ENCODE results near the gene SYMPK.
A peak's percentile ranks its signal among the peaks of the same experiment; 100 is the strongest.

The SYMPK gene

GRCh38 chr19:45862564-45863334 is at the start of gene SYMPK:
Gene SYMPK (minus strand): TSS chr19:45863147. CDS start chr19:45854495, 8,652 bp downstream.
- H3K4me3 ChIP-seq (ENCODE audit: low read depth, low read length): peak within 1 kb of the TSS; percentile 88
- TF ChIP-seq CTCF (IDR thresholded peaks at IDR 0.05; ENCODE audit: borderline replicate concordance, insufficient read depth, low read depth, low read length): no peak

GRCh38 chr19:45911291-45911690 is 48.3 kb upstream of the SYMPK start:
- H3K4me3 ChIP-seq (ENCODE audit: low read depth, low read length): no peak overlapping the region
- TF ChIP-seq CTCF (IDR thresholded peaks at IDR 0.05; ENCODE audit: borderline replicate concordance, insufficient read depth, low read depth, low read length): no peak

GRCh38 chr19:45908956-45909355 is 46.0 kb upstream of the SYMPK start:
- no peak for TF ChIP-seq CTCF (IDR thresholded peaks at IDR 0.05; ENCODE audit: borderline replicate concordance, insufficient read depth, low read depth, low read length)
- H3K4me3 ChIP-seq (ENCODE audit: low read depth, low read length): no peak overlapping the region

- no peak for TF ChIP-seq CTCF (IDR thresholded peaks at IDR 0.05; ENCODE audit: borderline replicate concordance, insufficient read depth, low read depth, low read length)
- no peak overlapping the region for H3K4me3 ChIP-seq (ENCODE audit: low read depth, low read length)
Observed at GRCh38 chr19:45906221-45906620, 43.3 kb upstream of the SYMPK start.

- H3K4me3 ChIP-seq (ENCODE audit: low read depth, low read length): no peak overlapping the region
- TF ChIP-seq CTCF (IDR thresholded peaks at IDR 0.05; ENCODE audit: borderline replicate concordance, insufficient read depth, low read depth, low read length): no peak
Observed at GRCh38 chr19:45905011-45905410, 42.1 kb upstream of the SYMPK start.

- peak overlapping the region; percentile 63 for H3K4me3 ChIP-seq (ENCODE audit: low read depth, low read length)
- no peak for TF ChIP-seq CTCF (IDR thresholded peaks at IDR 0.05; ENCODE audit: borderline replicate concordance, insufficient read depth, low read depth, low read length)
Observed at GRCh38 chr19:45902651-45903625, 40.0 kb upstream of the SYMPK start.
